Upper lobe of left lung (tissue), 4 donors: ENCODE measurements around the gene RNF103.

ENCODE experiments used
- CTCF ChIP-seq, 6 experiments: fragments of 450-650 bp in 4 of 6; fragments of 200-600 bp in 2 of 6; sonication (generic) in 2 of 6; IDR thresholded peaks; one replicate each; pipeline ENCODE4 v1.5.1; 2016 to 2019; ENCODE audit warnings: antibody characterized with exemption in 6 of 6
- EP300 ChIP-seq, 4 donors: sonication (generic); formaldehyde crosslinking; IDR thresholded peaks; one replicate each; pipeline ENCODE4 v1.5.1; 2017; ENCODE audit warnings: antibody characterized with exemption in 4 of 4, control low read depth in 2 of 4

GRCh38 chr2:86566158-86566820, 57.4 kb downstream of the RNF103 start:
- TF ChIP-seq CTCF (IDR thresholded peaks at IDR 0.05) (no peak), EP300 (IDR thresholded peaks at IDR 0.05) (no peak)
